ENCODE measurements around the gene MORN3. TPM values are rescaled to one million over a fixed set of nuclear protein-coding genes. Genes with fewer than 3 reads are reported as not detected.

Gene MORN3
- total and polyA plus RNA-seq, 4 donors: 2.4 to 5.8 (median 3.0) TPM

DNA sequence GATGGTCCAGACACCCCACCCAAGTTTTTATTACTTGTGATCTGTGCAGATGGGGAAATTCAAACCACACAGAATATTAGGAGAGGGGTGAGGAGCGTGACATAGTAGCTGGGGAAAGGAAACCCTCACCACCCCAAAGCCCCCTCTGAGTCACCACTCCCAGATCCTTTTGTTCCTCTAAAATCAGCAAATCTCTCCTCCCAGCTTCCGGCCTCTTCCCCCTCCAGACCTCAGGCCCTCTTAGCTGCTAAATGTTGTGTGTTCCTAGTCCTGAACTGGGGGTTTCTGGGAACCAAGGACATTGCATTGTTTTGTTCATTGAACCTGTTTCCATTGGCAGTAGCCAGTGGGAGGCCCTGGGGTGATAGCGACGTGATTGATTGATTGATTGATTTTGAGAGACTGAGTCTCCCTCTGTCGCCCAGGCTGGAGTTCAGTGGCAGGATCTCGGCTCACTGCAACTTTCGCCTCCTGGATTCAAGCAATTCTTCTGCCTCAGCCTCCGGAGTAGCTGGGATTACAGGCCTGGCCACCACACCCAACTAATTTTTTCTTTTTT lies 49.0 kb downstream of the MORN3 start:
- Histone ChIP-seq H3K4me3 (no peak overlapping the region), H3K9me3 (ENCODE audit: control insufficient read depth in 4 of 4, insufficient read depth in 3 of 4, low read length in 3 of 4) (no peaks in the 10 kb centered on the region), H3K4me1 (ENCODE audit: control insufficient read depth in 5 of 5, insufficient read depth in 5 of 5, low read length in 5 of 5) (no peaks in the 10 kb centered on the region), H3K27me3 (ENCODE audit: control insufficient read depth in 3 of 3, insufficient read depth in 3 of 3, low read length in 2 of 3) (no peaks in the 10 kb centered on the region), H3K36me3 (ENCODE audit: control insufficient read depth in 4 of 4, insufficient read depth in 4 of 4, low read length in 4 of 4) (no peaks in the 10 kb centered on the region), H3K27ac (ENCODE audit: low read depth in 1 of 2, low read length in 1 of 2) (no peak overlapping the region), H3K9ac (ENCODE audit: insufficient read depth in 1 of 2, low read length in 2 of 2) (no peak overlapping the region)
- no peak for DNase-seq
- no peak for ATAC-seq (ENCODE audit: insufficient read depth, low FRiP score)
- 66 to 79% methylated on average over 8 of the region's 8 CpGs for WGBS, 2 donors
- TF ChIP-seq CTCF (IDR thresholded peaks at IDR 0.05; ENCODE audit: control extremely low read depth, extremely low read depth): no peak

GRCh38 chr12:121618659-121619233 lies 50.7 kb downstream of the MORN3 start:
- Histone ChIP-seq H3K27ac (ENCODE audit: low read depth in 1 of 2, low read length in 1 of 2) (no peak overlapping the region), H3K27me3 (ENCODE audit: control insufficient read depth in 3 of 3, insufficient read depth in 3 of 3, low read length in 2 of 3) (no peaks in the 10 kb centered on the region), H3K9ac (ENCODE audit: insufficient read depth in 1 of 2, low read length in 2 of 2) (no peak overlapping the region), H3K4me1 (ENCODE audit: control insufficient read depth in 5 of 5, insufficient read depth in 5 of 5, low read length in 5 of 5) (no peaks in the 10 kb centered on the region), H3K9me3 (ENCODE audit: control insufficient read depth in 4 of 4, insufficient read depth in 3 of 4, low read length in 3 of 4) (no peaks in the 10 kb centered on the region), H3K36me3 (ENCODE audit: control insufficient read depth in 4 of 4, insufficient read depth in 4 of 4, low read length in 4 of 4) (no peaks in the 10 kb centered on the region), H3K4me3 (no peak overlapping the region)
- ATAC-seq (ENCODE audit: insufficient read depth, low FRiP score) (no peak), DNase-seq (no peak)
- no peak for TF ChIP-seq CTCF (IDR thresholded peaks at IDR 0.05; ENCODE audit: control extremely low read depth, extremely low read depth)
- WGBS, 2 donors: 80 to 88% methylated on average over 5 of the region's 5 CpGs

DNA sequence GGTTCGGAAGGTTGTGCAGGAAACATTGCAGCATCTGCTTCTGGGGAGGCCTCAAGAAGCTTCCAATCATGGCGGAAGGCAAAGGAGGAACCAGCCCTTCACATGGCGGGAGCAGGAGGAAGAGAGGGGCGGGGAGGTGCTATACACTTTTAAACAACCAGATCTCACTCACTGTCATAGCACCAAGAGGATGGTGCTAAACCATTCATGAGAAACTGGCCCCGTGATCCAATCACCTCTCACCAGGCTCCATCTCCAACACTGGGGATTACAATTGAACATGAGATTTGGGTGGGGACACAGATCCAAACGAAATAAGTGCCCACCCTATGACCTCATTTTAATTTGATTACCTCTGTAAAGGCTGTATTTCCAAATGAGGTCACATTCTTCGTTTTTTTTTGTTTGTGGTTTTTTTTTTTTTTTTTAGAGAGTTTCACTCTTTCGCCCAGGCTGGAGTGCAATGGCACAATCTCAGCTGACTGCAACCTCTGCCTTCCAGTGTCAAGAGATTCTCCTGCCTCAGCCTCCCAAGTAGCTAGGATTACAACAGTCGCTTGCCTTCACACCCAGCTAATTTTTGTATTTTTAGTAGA lies 54.5 kb downstream of the MORN3 start:
- WGBS, 2 donors: 54 to 65% methylated on average over 9 of the region's 9 CpGs
- TF ChIP-seq CTCF (IDR thresholded peaks at IDR 0.05; ENCODE audit: control extremely low read depth, extremely low read depth): no peak
- Histone ChIP-seq H3K36me3 (ENCODE audit: control insufficient read depth in 4 of 4, insufficient read depth in 4 of 4, low read length in 4 of 4) (no peaks in the 10 kb centered on the region), H3K4me3 (no peak overlapping the region), H3K27me3 (ENCODE audit: control insufficient read depth in 3 of 3, insufficient read depth in 3 of 3, low read length in 2 of 3) (no peaks in the 10 kb centered on the region), H3K9me3 (ENCODE audit: control insufficient read depth in 4 of 4, insufficient read depth in 3 of 4, low read length in 3 of 4) (no peaks in the 10 kb centered on the region), H3K4me1 (ENCODE audit: control insufficient read depth in 5 of 5, insufficient read depth in 5 of 5, low read length in 5 of 5) (peaks cover 0 to 8% (median 0%) of the 10 kb centered on the region in 5 donors), H3K9ac (ENCODE audit: insufficient read depth in 1 of 2, low read length in 2 of 2) (no peak overlapping the region), H3K27ac (ENCODE audit: low read depth in 1 of 2, low read length in 1 of 2) (no peak overlapping the region)
- ATAC-seq (ENCODE audit: insufficient read depth, low FRiP score) (no peak), DNase-seq (no peak)
